IPS-20b (cell line): ENCODE data around the gene LPCAT2.
"Not testable (repeated sequence)": the region's sequence is repeated elsewhere in the genome, so short reads cannot be mapped to it uniquely, and the experiment has no call there.

Experiments used
- H3K27ac ChIP-seq: one replicate; pipeline ENCODE4 v1.5.1; 2013; ENCODE audit warnings: low read length
- H3K27me3 ChIP-seq: 2 replicates; pipeline ENCODE4 v1.6.1; 2013; ENCODE audit warnings: mild to moderate bottlenecking, low read length, inconsistent platforms; ENCODE audit not compliant: insufficient read depth
- H3K36me3 ChIP-seq: 2 replicates; pipeline ENCODE4 v1.6.1; 2013; ENCODE audit warnings: low read depth, mild to moderate bottlenecking, inconsistent platforms, low read length, moderate library complexity; ENCODE audit not compliant: insufficient read depth
- H3K4me1 ChIP-seq: 2 replicates; pipeline ENCODE4 v1.6.1; 2013; ENCODE audit warnings: mild to moderate bottlenecking, control low read depth, inconsistent platforms, low read length, moderate library complexity; ENCODE audit not compliant: insufficient read depth
- H3K4me3 ChIP-seq: 2 replicates; pipeline ENCODE4 v1.5.1; 2013; ENCODE audit warnings: mild to moderate bottlenecking, low read length, inconsistent platforms
- H3K9ac ChIP-seq: 2 replicates; pipeline ENCODE4 v1.6.1; 2013; ENCODE audit warnings: low read depth, mild to moderate bottlenecking, inconsistent platforms, low read length, moderate library complexity
- H3K9me3 ChIP-seq: 2 replicates; pipeline ENCODE4 v1.6.1; 2013; ENCODE audit warnings: mild to moderate bottlenecking, low read depth, low read length, inconsistent platforms; ENCODE audit not compliant: insufficient read depth

The LPCAT2 gene

DNA sequence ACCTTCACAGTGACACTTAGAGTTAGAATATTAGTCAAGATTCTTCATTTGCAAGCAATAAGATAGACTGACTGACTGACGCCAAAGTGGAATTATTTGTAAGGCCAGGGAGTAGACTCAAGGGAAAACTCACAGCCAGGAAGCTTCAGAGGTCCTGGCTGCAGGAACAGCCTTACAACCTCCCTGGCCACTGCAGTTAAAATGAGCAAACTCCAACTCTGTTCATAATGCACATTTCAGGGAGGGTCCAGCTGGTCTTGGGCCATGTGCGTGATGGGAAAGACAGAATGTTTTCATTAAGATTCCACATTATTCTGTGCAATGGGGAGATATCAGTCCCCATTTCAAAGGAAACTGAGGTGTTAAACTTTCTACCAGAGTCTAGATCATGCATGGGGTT lies 67.5 kb downstream of the LPCAT2 start:
- Histone ChIP-seq H3K27ac (no peak overlapping the region), H3K4me3 (no peak overlapping the region), H3K4me1 (no peaks in the 10 kb centered on the region), H3K36me3 (no peaks in the 10 kb centered on the region), H3K9me3 (no peaks in the 10 kb centered on the region), H3K27me3 (no peaks in the 10 kb centered on the region), H3K9ac (no peak overlapping the region)

DNA sequence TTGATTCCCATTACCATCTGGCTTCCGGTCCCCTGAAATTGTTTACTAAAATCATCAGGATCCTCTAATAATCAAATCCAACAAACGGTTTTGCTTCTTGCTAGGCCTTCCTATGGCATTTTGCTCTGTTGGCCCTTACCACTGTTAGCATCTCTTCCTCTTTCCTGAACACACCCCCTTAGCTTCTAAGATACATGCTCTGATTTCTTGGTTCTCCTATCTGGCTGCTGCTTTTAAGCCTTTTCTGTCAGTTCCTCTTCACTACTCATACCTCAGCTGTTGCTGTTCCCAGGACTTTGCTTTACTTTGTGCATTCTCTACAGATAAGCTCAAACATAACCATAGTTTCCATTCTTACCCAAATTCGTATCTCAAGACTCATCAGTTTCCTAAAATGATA lies 69.0 kb downstream of the LPCAT2 start:
- no peak overlapping the region for H3K4me3 ChIP-seq
- H3K27ac ChIP-seq, result no peak overlapping the region
- no peak overlapping the region for H3K9ac ChIP-seq
- no peaks in the 10 kb centered on the region for H3K27me3 ChIP-seq
- no peaks in the 10 kb centered on the region for H3K36me3 ChIP-seq
- H3K9me3 ChIP-seq, result no peaks in the 10 kb centered on the region
- H3K4me1 ChIP-seq, result no peaks in the 10 kb centered on the region

DNA sequence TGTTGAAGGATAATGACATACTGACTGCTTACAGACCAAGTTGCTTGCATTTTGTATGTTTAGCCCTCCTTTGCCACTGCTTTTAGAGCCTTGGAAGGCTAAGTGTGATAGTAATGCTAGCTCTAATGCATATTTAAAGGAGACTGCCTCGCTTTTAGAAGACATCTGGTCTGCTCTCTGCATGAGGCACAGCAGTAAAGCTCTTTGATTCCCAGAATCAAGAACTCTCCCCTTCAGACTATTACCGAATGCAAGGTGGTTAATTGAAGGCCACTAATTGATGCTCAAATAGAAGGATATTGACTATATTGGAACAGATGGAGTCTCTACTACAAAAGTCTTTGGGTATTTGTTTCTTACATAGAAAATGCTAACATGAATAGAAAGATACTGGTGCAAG lies 76.8 kb downstream of the LPCAT2 start:
- H3K27me3 ChIP-seq, result no peaks in the 10 kb centered on the region
- H3K27ac ChIP-seq, result no peak overlapping the region
- H3K9me3 ChIP-seq, result no peaks in the 10 kb centered on the region

DNA sequence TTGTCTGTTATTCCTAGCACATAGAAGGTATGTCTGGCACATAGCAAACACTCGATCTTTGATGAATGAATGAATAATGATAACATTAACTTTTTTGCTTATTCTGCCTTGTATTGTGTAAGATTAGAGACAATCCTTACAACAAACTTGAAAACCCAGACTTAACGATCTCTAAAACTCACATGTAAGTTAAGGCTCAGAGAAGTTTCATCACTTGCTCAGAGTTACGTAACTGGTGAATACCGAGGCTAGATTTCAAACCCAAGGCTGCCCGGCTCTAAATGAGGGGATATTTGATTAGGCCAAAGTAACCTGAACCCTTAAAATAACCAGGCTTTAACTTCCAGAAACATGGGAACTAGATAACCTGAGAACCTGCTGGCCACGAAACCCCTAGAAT lies 79.9 kb downstream of the LPCAT2 start:
- H3K9me3 ChIP-seq, result no peaks in the 10 kb centered on the region
- no peaks in the 10 kb centered on the region for H3K27me3 ChIP-seq

More for the DNA sequence above, 76.8 kb downstream of the LPCAT2 start:
- Histone ChIP-seq H3K36me3 (no peaks in the 10 kb centered on the region), H3K4me3 (no peak overlapping the region), H3K9ac (no peak overlapping the region), H3K4me1 (no peaks in the 10 kb centered on the region)

DNA sequence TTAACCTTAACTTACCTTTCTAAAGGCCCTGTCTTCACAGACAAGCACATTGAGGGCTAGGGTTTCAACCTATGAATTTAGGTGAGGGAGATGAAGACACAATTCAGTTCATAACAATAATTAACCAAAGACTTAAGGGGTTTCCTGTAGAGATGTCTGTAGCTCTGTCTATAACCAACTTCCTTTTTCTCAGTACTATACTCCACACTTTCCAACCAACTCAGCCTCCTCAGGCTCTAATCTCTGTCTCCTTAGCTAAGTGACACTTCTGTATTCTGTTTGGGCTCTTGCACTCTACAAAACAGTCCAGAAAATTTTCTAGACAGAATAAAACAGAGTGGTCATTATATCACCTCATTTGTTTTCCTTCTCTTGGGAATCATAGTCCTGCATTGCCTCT lies 83.4 kb downstream of the LPCAT2 start:
- no peaks in the 10 kb centered on the region for H3K9me3 ChIP-seq
- no peak overlapping the region for H3K27ac ChIP-seq
- no peaks in the 10 kb centered on the region for H3K27me3 ChIP-seq
- no peak overlapping the region for H3K9ac ChIP-seq
- H3K4me1 ChIP-seq, result no peaks in the 10 kb centered on the region; the same call in 1 of the 2 replicates
- no peaks in the 10 kb centered on the region for H3K36me3 ChIP-seq
- no peak overlapping the region for H3K4me3 ChIP-seq

More for the DNA sequence above, 79.9 kb downstream of the LPCAT2 start:
- H3K4me1 ChIP-seq, result no peaks in the 10 kb centered on the region
- no peaks in the 10 kb centered on the region for H3K36me3 ChIP-seq
- no peak overlapping the region for H3K27ac ChIP-seq
- H3K4me3 ChIP-seq, result no peak overlapping the region
- H3K9ac ChIP-seq, result no peak overlapping the region

DNA sequence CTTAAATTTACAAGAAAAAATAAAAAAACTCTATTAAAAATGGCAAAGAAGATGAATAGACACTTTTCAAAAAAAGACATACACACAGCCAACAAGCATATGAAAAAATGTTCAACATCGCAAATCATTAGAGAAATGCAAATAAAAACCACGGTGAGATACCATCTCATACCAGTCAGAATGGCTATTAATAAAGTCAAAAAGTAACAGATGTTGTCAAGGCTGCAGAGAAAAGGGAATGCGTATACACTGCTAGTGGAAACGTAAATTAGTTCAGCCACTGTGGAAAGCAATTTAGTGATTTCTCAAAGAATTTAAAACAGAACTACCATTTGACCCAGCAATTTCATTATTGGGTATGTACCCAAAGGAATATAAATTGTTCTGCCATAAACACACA lies 89.1 kb downstream of the LPCAT2 start:
- Histone ChIP-seq H3K36me3 (no peaks in the 10 kb centered on the region), H3K9ac (no peak overlapping the region), H3K27ac (no peak overlapping the region), H3K4me1 (no peaks in the 10 kb centered on the region; the same call in 1 of the 2 replicates), H3K4me3 (no peak overlapping the region), H3K9me3 (no peaks in the 10 kb centered on the region), H3K27me3 (no peaks in the 10 kb centered on the region)

DNA sequence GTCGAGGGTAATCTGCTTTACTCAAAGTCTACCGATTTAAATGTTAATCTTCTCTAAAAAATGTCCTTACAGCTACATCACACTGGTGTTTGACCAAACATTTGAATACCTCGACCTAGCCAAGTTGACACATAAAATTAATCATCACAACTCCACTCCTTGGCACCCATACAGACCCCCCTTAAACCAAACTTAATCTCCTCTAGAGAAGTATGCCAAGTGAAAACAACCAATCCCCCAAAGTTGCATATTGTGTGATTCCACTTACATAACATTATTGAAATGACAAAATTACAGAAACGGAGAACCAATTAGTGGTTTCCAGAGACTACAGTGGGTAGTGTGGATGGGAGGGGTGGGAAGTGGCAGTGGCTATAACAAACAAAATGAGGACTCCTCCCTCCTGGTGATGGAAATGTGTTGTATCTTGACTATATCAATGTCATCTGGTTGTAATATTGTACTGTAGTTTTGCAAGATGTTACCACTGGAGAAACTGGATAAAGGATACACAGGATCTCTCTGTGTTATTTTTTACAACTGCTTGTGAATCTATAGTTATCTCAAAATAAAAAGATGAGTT lies 97.0 kb downstream of the LPCAT2 start:
- no peaks in the 10 kb centered on the region for H3K36me3 ChIP-seq
- H3K9ac ChIP-seq, result no peak overlapping the region
- no peaks in the 10 kb centered on the region for H3K4me1 ChIP-seq
- no peak overlapping the region for H3K4me3 ChIP-seq
- H3K9me3 ChIP-seq, result no peaks in the 10 kb centered on the region
- no peaks in the 10 kb centered on the region for H3K27me3 ChIP-seq
- no peak overlapping the region for H3K27ac ChIP-seq

DNA sequence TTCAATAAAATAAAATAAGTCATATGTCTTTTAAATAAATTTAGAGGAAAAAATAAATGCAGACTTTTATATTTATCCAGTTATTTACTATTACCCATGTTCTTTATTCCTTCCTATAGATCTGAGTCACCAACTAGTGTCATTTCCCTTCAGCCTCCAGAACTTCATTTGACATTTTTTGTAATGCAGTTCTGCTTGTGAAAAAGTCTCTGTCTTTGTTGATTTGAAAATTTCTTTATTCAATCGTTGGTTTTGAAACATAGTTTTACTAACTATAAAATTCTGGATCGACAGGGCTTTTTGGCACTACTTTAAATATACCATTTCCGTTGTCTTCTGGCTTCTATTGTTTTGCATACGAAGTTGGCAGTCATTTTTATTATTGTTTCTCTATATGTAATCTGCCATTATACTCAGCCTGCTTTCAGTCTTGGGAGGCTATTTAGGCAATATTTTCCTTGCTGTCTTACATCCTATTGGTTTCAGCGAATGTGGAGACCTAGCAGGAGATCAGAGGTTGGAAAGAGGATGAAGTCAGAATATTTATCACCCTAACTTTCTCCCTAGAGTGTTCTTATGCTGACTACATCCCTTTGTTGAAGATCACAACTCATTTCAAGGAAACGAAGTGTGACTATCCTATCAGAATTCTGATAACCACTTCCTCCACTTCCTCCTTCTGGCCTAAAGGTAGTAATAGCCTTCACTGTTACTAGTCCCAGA lies 104.9 kb downstream of the LPCAT2 start:
- Histone ChIP-seq H3K4me3 (no peak overlapping the region), H3K36me3 (no peaks in the 10 kb centered on the region), H3K4me1 (no peaks in the 10 kb centered on the region), H3K27me3 (no peaks in the 10 kb centered on the region), H3K9ac (no peak overlapping the region), H3K27ac (no peak overlapping the region), H3K9me3 (peaks cover 14% of the 10 kb centered on the region)

DNA sequence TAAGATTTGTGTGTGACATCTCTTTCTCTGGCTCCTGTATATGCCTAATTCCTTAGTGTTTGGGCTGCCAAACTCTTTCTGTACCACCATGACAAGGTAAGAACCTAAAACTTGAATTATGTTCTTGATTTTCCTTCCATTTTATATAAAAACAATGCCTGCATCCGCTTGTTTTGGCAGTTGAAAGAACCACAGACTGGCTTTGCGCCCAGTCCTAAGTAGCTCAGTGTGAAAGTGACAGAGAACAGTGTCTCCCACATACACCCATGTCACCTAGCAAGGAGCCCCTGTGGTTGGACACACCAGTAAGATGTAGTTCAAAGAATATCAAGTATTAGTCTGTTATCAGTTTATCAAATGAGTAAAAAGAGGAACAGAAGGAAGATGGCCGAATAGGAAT lies 106.2 kb downstream of the LPCAT2 start:
- Histone ChIP-seq H3K4me1 (no peaks in the 10 kb centered on the region), H3K27ac (no peak overlapping the region), H3K27me3 (no peaks in the 10 kb centered on the region), H3K4me3 (no peak overlapping the region), H3K36me3 (no peaks in the 10 kb centered on the region), H3K9me3 (peaks cover 14% of the 10 kb centered on the region), H3K9ac (no peak overlapping the region)

DNA sequence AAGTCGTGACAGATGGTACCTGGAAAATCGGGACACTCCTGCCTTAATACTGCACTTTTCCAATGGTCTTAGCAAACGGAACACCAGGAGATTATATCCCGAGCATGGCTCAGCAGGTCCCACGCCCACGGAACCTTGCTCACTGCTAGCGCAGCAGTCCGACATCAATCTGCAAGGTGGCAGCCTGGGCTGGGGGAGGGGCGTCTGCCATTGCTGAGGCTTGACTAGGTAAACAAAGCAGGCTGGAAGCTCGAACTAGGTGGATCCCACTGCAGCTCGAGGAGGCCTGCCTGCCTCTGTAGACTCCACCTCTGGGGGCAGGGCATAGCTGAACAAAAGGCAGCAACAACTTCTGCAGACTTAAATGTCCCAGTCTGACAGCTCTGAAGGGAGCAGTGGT lies 106.8 kb downstream of the LPCAT2 start:
- H3K27me3 ChIP-seq, H3K9ac ChIP-seq: not testable (repeated sequence)

DNA sequence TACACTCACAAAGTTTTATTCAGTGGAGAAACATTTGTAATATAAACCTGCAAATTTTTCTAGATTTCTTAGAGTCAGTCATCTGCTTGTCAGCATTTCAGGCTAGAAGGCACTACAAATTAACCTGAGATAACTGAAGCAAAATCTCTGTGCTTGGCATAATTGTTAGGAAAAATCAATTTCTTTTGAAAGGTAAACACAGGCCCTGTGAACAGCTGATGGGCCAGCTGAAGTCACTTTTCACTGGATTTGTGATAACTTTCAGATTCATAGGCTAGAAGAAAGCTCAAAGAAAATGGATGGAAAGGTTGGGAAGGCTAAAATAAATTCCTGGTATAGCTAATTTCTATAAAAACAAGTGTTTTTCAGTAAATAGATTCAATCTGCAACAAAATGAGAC lies 112.9 kb downstream of the LPCAT2 start:
- H3K9ac ChIP-seq, result no peak overlapping the region
- peaks cover 3% of the 10 kb centered on the region; the same call in 1 of the 2 replicates for H3K4me1 ChIP-seq
- H3K4me3 ChIP-seq, result no peak overlapping the region
- H3K9me3 ChIP-seq, result no peaks in the 10 kb centered on the region
- no peak overlapping the region for H3K27ac ChIP-seq
- no peaks in the 10 kb centered on the region for H3K27me3 ChIP-seq
- no peaks in the 10 kb centered on the region for H3K36me3 ChIP-seq

More for the DNA sequence above, 106.8 kb downstream of the LPCAT2 start:
- not testable (repeated sequence) for H3K4me1 ChIP-seq, H3K4me3 ChIP-seq, H3K27ac ChIP-seq, H3K36me3 ChIP-seq
- H3K9me3 ChIP-seq, result peaks cover 14% of the 10 kb centered on the region

DNA sequence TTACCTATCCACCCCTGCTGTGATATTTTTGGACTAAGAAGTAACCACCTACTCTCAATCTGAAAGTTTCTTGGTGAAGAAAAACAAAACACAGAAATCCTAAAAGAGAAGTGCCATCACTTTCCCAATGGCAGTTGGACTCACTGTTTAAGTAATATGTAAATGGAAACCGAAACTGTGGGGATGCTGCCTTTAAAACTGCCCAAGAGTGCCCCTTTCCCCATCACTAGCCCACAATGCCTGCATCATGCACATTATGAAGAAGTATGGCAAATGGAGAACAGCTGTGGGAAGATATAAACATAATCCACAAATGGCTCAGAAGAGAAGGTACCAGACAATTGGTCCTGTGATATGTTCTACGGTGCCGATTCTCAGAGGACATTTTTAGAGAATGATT lies 113.4 kb downstream of the LPCAT2 start:
- no peak overlapping the region for H3K9ac ChIP-seq
- H3K4me1 ChIP-seq, result peaks cover 3% of the 10 kb centered on the region; the same call in 1 of the 2 replicates
- H3K36me3 ChIP-seq, result no peaks in the 10 kb centered on the region
- H3K27ac ChIP-seq, result no peak overlapping the region
- H3K27me3 ChIP-seq, result no peaks in the 10 kb centered on the region
- no peaks in the 10 kb centered on the region for H3K9me3 ChIP-seq
- H3K4me3 ChIP-seq, result no peak overlapping the region
